Activated T-helper 1 cell treated with anti-CD3 and anti-CD28 coated beads, Interleukin-2, amount 50 U/mL, for 16 hours (primary cell): ENCODE results near the gene ARPP21.

Source experiments
- DNase-seq, 2 donors: peaks; one replicate each; pipeline ENCODE4 v3.0.0-alpha.2; 2020; ENCODE audit warnings: low read depth in 1 of 2, low spot score in 1 of 2

Gene ARPP21

DNA sequence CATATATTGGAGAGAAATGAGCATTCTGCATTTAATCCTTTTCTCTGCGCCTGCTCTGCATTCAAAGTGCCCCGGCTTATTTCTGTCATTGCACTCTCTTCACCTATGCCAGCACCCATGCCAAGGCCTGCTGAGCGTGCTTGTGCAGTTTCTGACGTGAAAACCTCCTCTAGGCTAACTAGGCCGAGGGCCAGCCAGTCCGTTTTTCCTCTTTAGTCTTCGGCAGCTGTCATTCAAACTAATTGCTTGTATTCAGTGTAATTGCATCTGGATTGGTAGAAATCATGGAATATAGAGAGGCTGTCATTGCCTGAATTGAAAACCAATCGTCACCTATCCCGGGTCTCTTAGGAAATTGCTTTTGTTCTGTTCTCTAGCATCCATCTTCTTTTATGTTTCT is 94.0 kb downstream of the ARPP21 start:
- no peak for DNase-seq

DNA sequence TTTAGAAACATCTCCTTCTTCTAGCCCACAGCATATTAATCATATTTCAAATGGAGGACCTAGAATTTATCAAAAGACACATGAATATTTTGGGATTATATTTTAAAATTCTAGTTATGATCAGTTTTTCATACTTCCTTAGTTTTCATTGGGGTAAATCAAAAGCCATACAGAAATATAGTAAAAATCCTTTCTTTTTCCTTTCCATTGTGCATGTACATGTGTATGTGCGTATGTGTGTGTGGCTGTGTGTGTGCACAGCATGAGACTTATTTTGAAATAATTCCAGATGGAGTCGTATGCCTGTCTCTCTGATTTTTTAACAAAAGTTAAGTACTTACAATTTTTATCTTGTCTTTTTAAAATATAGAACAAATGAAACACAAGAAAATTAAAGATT is 94.5 kb downstream of the ARPP21 start:
- DNase-seq: no peak

DNA sequence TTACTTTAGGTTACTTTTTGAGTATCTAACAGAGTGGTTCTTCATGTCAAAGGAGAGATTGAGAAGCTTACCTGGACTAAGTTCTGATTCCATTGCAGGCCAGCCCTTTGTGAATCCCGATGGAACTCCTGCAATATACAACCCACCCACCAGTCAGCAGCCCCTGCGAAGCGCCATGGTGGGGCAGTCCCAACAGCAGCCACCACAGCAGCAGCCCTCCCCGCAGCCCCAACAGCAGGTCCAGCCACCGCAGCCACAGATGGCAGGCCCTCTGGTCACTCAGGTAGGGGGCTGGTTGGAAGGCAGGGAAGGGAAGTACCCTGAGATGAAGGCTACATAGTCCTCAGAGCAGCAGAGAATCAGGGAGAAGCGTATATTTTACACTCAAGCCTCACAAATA is 97.8 kb downstream of the ARPP21 start:
- no peak for DNase-seq

DNA sequence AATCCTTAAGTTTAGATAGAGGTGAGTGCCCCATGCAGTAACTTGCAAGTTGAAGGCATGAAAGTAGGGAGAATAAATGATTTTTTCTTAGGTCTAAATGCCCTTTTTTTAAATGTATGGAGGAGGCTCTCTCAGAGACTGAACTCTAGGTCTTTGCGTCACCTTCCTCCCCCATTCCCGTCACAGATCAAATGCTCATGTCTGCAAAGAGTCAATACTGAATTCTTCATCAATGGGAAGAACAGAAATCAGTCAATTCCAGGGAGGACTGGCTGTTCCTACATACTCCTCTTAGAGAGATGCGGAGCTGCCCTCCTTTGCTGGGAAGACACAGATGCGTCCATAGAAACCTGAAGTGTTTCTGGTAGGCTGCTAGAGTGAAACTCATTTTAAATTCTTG is 98.2 kb downstream of the ARPP21 start:
- DNase-seq: no peak

DNA sequence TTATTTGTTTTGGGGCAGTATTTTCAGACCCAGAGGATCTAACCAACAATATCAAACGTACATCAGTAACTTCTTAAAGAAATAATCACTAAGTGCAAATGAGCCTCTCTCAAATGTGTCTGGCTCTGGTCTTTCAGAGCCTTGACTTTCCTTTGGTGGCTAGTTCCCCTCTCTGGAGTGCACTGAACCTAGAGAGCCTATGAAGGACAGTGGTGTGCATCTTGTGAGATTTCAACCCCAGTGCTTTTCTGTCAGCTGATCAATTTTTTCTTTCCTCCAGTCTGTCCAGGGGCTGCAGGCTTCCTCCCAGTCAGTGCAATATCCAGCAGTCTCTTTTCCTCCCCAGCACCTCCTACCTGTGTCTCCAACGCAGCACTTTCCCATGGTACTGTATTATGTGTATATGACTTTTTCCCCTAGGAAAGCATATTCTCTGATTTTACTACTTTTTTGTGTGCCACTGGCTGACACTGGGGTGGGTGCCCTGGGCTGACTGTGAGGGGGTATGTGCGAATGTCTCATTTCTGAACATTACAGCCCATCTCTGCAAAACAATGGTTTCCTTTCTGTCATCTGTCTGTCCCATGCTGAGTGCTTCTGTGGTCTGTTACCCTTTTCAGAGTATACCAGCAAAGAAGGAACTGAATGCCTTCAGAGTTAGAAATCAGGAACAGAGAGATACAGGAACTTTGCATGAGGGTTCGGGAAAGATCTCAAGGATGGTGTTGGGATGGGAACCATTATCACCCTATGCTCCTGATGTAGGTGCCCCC is 98.8 kb downstream of the ARPP21 start:
- DNase-seq: no peak

DNA sequence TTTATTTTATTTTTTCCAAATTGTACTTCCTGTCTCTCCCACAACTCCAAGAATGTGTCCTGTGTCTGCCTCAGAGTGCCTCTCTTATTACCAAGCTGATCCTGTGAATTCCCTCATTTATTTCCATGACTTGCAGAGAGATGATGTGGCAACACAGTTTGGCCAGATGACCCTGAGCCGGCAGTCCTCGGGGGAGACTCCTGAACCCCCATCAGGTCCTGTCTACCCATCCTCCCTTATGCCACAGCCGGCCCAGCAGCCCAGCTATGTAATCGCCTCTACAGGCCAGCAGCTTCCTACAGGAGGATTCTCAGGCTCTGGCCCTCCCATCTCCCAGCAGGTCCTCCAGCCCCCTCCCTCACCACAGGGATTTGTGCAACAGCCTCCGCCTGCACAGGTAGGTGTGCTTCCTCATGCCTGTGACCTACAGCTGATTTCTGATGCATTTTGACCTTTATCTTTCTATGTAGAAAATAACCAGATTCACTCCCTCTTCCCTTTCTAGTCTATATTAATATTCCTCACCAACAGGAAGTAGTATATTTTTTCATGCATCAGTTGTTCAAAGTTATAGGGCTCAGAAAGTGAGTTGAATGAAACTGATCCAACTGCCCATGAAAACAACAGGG is 100.0 kb downstream of the ARPP21 start:
- DNase-seq: no peak

DNA sequence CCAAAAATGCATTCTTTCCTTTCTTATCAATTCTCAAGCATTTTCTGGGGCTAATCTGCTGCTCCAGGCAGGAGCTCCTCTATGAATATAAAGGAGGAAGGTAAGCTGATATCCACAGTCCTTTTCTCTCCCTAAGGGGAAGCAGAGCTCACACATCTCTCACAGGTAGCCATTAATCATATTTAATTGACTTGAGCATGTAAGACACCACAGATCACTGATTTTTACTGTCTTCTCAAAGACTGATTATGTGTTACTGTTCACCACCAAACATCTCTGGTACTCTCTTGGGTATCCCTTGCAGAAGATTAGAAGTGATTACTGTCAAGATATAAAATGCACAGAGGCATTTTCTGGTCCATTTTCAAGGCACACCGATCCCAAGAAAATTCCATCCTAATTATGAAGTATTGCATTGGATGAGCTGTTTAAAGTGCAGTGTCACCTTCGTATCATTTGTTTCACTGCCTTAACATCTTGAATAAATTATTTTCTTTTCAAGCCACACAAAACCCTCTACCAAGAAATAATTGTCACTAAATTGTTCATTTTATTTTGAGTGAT is 100.7 kb downstream of the ARPP21 start:
- no peak for DNase-seq

DNA sequence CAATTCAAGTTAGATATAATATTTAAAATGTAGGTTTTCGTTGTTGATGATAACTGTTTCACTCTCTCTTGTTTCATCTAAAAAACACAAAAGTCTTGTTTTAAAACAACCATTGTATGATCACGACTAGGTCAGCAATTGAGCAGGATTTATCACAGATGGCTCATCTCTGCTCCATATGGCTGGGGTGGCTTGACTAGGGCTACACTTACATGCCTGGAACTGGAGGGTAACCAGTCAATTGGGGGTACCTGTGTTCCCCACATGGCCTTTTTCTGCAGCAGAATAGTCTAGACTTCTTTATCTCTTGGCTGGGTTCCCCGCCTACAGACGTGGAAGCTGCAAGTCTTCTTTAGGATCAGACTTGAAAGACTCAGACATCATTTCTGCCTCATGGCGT is 103.9 kb downstream of the ARPP21 start:
- DNase-seq: no peak

DNA sequence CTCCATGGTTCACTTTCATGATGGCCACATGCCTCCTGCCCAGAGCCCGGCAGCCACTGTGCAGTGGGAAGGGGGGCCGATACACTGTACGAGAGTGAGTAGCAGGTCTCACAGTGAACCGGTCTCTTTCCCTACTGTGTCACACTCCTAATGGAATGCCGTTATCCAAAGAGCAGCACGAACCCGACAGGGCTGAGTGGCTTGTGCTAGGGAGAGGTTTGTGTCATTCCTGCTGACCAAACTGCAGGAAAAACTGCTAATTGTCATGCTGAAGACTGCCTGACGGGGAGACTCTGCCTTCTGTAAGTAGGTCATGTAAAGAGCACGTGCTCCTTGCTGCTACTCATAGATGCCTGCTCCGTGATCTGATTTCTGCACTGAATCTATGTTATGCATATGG is 105.1 kb downstream of the ARPP21 start:
- DNase-seq: no peak

DNA sequence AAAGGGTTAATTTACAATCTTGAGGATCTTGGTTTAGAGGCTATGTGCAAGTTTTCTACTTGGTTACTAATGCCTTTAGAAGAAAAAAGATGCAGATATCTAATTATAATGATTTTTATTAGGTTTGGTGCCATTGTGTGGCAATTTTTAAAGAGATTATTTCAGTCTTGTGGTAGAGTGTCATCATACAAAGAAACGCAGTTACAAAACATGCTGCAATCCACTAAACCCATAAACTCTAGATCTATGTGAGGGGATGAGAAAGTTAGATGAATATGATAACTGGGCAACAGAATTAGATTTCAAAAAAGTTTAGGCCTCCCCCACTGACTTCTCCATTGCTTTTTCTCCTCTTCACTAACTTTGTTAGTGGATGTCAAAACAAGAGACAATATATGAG is 106.0 kb downstream of the ARPP21 start:
- no peak for DNase-seq

DNA sequence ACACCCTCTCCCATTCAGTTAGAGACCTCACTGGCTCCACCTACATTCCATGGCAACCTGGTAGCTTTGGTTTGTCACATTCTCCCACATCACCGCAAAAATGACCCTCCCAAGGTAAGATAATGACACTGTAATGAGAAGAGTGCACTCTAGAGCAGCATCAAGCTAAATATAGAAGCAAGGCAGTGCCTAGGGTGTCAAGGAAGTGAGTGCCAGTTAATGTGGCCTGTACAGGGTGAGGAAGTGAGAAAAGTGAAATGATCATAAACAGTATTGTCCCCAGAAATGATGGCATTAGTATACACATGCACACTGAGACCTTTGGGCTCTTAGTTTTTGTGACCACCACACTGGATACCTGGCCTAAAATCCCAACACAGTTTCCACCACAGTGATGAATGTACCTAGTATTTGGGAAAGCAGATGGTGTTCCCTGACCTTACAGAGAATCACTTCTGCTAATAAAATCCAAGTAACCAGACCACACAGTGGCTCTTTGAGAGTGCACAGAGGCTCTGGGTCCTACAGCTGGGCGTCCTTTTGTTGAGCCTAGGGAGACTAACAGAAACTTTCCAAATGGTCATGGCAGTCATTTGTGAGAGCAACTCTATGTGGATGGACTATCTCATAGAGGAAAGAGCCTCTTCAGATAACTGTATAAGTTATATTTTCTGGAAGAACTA is 106.6 kb downstream of the ARPP21 start:
- no peak for DNase-seq

DNA sequence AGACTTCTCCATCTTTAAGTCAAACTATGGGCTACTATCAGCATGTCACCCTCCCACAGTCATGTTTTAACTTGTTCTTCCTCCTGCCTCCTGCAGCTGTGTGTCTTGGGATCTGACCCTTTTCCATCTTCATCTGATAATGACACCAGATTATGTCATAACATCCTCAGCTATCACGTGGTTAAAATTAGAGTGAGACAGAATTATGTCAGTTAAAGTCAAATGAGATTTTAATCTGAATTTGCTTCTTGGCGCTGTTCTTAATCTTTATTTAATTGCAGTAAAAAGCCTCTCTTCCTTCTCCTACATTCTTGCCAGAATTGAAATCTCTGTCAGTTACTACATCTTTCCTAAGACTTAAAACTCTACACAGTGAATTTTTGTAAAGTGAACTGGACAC is 107.2 kb downstream of the ARPP21 start:
- DNase-seq: no peak

DNA sequence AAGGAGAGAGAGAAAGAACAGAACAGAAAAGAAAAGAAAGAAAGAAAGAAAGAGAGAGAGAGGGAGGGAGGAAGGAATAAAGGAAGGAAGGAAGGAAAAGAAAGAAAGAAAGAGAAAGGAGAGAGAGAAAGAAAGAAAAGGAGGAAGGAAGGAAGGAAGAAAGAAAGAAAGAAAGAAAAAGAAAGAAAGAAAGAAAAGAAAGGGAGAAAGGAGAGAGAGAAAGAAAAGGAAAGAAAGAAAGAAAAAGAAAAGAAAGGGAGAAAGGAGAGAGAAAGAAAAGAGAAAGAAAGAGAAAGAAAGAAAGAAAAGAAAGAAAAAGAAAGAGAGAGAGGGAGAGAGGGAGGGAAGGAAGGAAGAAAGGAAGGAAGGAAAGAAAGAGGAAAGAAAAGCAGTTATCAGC is 108.8 kb downstream of the ARPP21 start:
- no peak for DNase-seq

DNA sequence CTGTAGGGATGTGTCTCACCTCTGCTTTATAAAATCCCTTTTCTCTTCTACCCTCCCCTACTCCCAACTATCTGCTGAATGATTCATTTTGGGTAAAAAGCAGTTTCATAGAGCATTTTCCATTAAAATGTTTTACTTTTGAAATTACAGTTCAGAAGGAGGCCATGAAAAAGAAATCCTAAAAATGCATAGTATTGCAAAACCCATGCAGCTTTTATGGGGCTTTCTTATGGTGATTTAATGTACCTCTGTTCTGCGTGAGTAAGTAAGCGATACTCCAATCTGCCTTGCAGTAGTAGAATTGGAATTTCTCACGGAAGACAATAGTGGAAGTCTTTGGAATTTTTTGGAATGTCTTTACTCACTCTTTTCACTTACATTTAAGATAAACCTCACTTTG is 111.9 kb downstream of the ARPP21 start:
- no peak for DNase-seq

DNA sequence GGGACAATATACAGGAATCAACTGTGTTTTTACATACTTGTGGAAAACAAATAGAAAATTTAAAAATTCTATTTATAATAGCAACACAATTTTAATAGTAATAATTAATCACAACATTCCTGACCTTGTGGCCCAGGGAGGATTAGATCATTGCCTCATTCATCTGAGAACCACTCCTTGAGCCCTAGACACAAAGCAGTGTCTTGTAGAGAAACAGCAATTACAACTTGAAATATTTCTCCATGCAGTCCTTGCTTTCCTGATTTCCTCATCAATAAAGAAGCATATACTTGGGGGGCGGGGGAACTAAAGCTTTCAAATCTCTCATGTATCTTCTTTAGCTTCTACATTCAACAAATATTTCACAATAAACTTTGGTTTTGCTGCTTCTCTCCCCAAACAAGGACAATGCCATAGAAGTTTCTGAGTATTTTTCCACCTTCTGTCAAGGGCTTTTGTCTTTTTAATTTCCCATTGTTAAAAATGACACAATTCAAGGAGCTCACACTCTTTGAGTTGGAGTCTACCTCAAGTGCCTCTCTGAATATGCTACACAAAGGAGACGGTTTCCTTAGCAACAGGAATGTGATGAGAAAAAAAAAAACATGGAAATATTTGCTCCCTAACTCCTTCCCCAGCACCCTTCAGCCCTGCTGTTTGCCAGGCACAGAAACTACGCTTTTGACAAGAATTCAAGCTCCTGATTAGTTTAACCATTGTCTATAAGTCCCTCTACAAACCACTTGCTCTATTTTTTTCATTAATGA is 118.8 kb downstream of the ARPP21 start:
- no peak for DNase-seq

DNA sequence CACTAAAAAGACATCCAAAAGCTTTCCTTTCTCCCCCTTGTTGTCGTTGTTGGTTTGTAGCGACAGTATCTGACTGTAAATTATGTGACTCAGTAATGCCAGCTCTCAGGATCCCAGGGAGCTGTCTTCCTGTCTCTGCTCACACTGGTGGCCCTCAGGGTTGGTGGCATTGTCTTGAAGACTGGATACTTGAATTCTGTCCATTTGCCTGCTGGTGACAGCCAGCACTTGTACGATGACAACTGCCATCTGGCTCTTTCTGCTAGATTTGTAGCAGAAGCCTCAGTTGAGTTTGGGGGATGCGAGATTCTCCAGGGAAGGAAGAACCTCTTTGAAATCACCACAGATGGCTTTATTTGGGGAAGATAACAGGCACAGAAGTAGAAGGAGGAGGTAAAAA is 120.8 kb downstream of the ARPP21 start:
- no peak for DNase-seq

DNA sequence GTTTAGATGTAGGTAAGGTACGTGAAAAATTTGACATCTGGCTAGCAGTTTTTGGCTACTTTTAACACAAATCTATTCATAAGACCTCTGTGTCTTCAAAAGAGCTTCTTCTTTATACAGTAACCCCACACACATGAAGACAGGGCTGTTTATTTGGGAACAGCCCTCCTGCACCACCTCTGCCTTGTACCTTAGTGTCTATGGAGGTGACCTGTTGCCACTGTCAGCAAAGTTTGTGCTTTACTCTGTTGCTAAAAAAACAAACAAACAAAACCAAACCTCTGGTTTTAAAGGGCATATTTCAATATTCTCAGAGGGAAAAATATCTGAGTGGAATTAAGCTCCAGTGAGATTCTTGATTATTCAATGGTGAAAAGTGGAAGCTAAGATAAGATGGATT is 122.0 kb downstream of the ARPP21 start:
- no peak for DNase-seq

DNA sequence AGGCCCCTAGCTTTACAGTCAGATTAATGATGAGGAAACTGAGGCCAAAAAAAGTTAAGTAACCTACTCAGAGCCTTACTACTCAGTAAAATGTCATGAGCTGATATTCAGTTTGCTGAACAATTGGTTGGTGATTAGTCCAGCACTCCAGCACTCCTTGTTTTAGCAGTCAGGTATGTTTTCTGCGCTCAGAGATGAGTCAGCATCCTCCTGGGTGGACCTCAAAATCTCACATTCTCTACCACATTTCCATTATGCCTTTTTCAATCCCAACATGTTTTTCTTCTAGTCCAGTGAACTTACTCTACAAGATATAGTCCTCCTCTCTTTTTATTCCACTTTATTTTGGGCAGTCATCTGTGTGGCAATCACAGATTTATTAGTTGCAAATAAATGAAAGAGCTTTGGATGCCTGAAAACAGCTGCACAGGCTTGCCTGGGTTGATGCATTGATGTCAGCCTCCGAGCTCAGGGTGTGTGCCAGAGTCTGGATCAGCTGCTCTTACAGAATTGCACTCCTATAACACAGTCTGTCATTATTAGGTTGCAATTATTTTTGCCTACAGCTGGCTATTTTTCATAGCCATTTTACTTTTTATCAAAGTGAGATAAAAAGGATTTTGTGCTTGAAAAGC is 133.2 kb downstream of the ARPP21 start:
- DNase-seq: no peak

DNA sequence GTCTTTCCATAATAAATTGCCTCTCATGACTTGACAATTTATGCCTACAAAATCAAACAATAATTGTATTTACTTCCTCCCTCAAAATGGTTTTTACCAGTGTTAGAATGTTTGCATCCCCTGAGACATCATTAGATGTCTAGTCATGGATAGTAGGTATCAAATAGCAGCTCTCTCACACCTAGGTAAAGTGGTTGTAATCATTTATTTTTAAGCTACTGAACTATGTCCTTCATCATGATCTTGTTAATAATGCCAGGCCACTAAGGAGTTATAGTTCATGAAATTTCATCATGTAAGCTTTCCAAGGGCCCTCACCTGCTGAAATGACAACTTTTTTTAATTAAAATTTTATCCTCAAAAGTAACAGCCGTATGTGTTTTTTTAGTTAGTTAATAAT is 134.1 kb downstream of the ARPP21 start:
- no peak for DNase-seq

DNA sequence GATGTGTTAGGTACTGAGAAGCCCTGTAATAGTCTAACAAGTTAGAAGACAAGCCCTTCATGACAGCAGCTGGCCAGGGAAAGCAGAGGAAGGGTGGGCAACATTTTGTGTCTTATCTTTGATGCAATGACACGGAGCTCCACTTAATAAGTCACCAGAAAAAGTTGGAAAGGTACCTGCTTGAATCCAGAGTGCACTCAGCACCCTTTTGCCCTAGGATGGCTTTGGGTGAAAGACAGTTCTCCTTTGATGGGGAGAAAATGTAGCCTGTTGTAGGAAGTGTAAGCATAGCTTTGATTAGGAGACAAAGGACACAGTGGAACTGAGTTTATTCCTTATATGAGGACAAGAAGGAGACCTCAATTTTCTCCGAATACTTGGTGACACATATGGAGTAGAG is 137.0 kb downstream of the ARPP21 start:
- DNase-seq: no peak

DNA sequence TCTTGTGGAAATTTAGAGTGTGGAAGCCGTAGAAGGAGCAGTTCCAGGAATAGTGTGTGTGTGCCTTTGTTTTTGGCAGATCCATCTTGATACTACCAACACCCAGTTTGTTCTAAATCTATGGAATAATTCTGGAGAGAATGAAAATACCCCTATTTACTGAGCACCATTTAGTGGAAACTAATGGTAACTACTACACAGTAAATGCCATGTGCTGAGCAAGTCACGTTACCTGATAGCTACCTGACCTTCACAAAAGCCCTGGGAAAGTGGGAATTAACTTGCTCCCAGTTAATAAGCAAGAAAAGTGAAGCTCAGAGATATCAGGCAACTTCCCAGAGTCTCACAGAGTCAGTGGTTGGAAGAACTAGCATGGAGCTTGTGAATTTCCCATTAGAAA is 137.7 kb downstream of the ARPP21 start:
- DNase-seq: no peak
